Subcutaneous adipose tissue (tissue), 4 donors: ENCODE results near the gene ANHX. TPM values are rescaled to one million over a fixed set of nuclear protein-coding genes. Genes with fewer than 3 reads are reported as not detected.

Experiments
- CTCF ChIP-seq: fragments of 450-650 bp; IDR thresholded peaks from one replicate; pipeline ENCODE4 v1.5.1; 2016; ENCODE audit warnings: low read depth, mild to moderate bottlenecking, control low read depth, antibody characterized with exemption, moderate library complexity
- total RNA-seq, 4 donors: library from RNA; depleted of rRNA; stranded (reverse); fragments of >200 nt; gene quantifications; one replicate each; pipeline ENCODE4 v1.1.0, GENCODE V29; 2016

The ANHX gene
- total RNA-seq, 4 donors from 2014 or later, result not detected

- no peak for TF ChIP-seq CTCF
Measured at GRCh38 chr12:133221241-133221640, 14.4 kb downstream of the ANHX start.

- TF ChIP-seq CTCF, result no peak
Measured at GRCh38 chr12:133220521-133220920, 15.2 kb downstream of the ANHX start.

GRCh38 chr12:133217219-133217618, 18.5 kb downstream of the ANHX start:
- TF ChIP-seq CTCF, result no peak

- TF ChIP-seq CTCF, result no peak
Measured at GRCh38 chr12:133215724-133216123, 20.0 kb downstream of the ANHX start.

GRCh38 chr12:133206390-133206789, 29.3 kb downstream of the ANHX start:
- TF ChIP-seq CTCF, result no peak

GRCh38 chr12:133204264-133204603, 31.4 kb downstream of the ANHX start:
- TF ChIP-seq CTCF, result no peak

GRCh38 chr12:133203344-133204263, 32.1 kb downstream of the ANHX start:
- TF ChIP-seq CTCF, result no peak
